Panc1 (cell line): ENCODE measurements around the gene VPS26A.

Source experiments
- CTCF ChIP-seq: fragments of 450-650 bp; IDR thresholded peaks from 2 replicates; pipeline ENCODE4 v1.5.1; 2017; ENCODE audit warnings: mild to moderate bottlenecking
- POLR2AphosphoS5 ChIP-seq: IDR thresholded peaks from 2 replicates; pipeline ENCODE4 v1.6.1; 2012; ENCODE audit warnings: mild to moderate bottlenecking, low read depth, low read length, moderate library complexity
- SIN3A ChIP-seq: IDR thresholded peaks from 2 replicates; pipeline ENCODE4 v1.6.1; 2012; ENCODE audit warnings: low read depth, mild to moderate bottlenecking, low read length, moderate library complexity, borderline replicate concordance; ENCODE audit not compliant: insufficient read depth
- TCF7L2 ChIP-seq: IDR thresholded peaks from 2 replicates; pipeline ENCODE4 v1.6.1; 2011; ENCODE audit warnings: mild to moderate bottlenecking, low read depth, low read length, inconsistent platforms

GRCh38 chr10:69201045-69201444, 77.1 kb downstream of the VPS26A start:
- TF ChIP-seq CTCF (no peak), SIN3A (no peak), POLR2AphosphoS5 (no peak), TCF7L2 (no peak)
